Activated effector memory CD4-positive, alpha-beta T cell treated with anti-CD3 and anti-CD28 coated beads, Interleukin-2, amount 50 U/mL, for 16 hours (primary cell): Measurements from ENCODE around the gene LDLRAD1.
"Not testable (repeated sequence)": the region's sequence is repeated elsewhere in the genome, so short reads cannot be mapped to it uniquely, and the experiment has no call there.

ENCODE experiments used
- DNase-seq: peaks from one replicate; pipeline ENCODE4 v3.0.0-alpha.2; 2020

Gene LDLRAD1

GRCh38 chr1:54016343-54017282 is 1.4 kb downstream of the LDLRAD1 start:
- DNase-seq: no peak

GRCh38 chr1:54014009-54014629 is 3.9 kb downstream of the LDLRAD1 start:
- DNase-seq: no peak

DNA sequence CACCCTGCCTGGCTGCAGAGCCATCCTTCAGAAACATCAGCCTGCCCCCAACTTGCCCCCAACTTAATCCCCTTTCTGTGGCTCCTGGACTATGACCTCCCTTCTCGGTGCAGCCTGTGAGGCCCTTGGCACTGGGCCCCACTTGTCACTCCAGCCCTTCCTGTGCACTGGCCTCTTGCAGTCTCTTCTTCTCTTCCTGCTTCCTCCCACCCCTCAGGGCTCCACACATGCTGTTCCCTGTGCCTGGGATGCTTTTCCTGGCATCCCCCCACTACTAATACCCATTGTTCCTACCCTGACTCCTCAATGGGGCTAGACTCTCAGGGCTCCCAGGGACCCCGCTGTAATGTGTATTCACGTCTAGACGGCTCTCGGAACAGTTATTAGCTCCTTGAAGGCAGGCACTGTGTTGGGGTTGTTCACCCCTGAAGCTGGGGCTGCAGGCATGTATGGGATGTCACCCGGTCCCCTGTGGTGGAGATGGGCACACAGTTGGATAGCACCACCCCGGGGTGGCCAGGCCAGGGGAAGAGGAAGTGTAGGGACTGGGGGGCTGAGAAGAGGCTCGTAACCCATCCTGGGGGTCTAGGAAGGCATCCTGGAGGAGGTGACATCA is 4.5 kb downstream of the LDLRAD1 start:
- DNase-seq: no peak

GRCh38 chr1:54012863-54013262 is 5.1 kb downstream of the LDLRAD1 start:
- no peak for DNase-seq

GRCh38 chr1:54012008-54012325 is 6.0 kb downstream of the LDLRAD1 start:
- DNase-seq: no peak

GRCh38 chr1:54011316-54012007 is 6.5 kb downstream of the LDLRAD1 start:
- DNase-seq: no peak

- no peak for DNase-seq
Observed at GRCh38 chr1:54010415-54011117, 7.4 kb downstream of the LDLRAD1 start.

GRCh38 chr1:54009406-54009805 is 8.6 kb downstream of the LDLRAD1 start:
- DNase-seq: no peak

GRCh38 chr1:54008876-54009275 is 9.1 kb downstream of the LDLRAD1 start:
- no peak for DNase-seq

DNA sequence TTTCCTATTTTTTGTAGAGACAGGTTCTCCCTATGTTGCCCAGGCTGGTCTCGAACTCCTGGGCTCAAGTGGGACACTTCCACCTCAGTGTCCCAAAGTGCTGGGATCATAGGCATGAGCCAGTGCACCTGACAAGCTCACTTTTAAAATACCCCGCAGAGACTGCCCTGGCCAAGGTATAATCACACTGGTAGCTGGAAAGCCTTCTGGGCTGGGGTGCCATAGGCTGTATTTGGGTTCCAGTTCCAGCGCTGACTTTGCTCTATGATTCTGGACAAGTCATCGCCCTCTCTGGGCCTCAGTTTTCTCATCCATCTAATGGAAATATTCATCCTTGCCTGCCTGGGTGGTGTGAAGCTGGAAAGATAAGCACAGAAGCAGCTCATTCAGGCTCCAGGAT is 10.4 kb downstream of the LDLRAD1 start:
- DNase-seq: no peak

DNA sequence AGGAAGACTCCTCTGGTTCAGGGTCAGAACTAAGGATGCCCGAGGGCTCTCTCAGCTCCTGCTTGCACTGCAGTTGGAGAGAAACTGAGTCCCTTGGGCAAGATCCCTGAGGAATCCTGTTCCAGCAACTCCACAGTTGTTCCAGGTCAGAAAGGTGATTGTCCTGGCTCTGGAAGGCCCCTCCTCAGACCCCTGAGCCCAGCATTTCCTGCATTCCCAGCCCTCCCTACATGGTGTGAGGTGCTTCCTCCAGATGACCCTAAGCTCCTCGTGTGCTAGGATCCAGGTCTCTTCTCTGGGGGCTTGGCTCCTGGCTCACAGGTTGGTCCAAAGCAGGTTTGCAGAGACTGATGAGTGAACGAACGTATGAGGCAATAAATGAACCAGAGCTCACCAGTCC is 11.5 kb downstream of the LDLRAD1 start:
- DNase-seq: no peak

DNA sequence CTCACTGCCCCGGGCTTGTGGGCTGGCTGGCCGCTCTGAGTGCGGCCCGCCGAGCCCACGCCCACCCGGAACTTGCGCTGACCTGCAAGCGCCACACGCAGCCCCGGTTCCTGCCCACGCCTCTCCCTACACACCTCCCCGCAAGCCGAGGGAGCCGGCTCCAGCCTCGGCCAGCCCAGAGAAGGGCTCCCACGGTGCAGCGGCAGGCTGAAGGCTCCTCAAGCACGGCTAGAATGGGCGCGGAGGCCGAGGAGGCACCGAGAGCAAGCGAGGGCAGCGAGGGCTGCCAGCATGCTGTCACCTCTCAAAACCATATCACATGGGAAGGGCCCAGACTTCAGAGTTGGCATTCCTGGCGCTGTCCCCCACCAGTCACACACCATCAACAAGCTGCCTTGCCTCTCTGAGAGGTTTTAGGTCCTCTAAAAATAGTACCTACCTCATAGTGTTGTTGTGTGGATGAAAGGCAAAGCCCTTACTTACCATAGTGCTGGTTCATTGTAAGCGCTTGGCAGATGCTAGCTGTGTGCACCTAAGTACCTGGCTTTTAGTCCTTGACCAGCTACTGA is 13.4 kb downstream of the LDLRAD1 start:
- DNase-seq: no peak

- DNase-seq: not testable (repeated sequence)
Observed at GRCh38 chr1:54003750-54004480, 14.1 kb downstream of the LDLRAD1 start.

DNA sequence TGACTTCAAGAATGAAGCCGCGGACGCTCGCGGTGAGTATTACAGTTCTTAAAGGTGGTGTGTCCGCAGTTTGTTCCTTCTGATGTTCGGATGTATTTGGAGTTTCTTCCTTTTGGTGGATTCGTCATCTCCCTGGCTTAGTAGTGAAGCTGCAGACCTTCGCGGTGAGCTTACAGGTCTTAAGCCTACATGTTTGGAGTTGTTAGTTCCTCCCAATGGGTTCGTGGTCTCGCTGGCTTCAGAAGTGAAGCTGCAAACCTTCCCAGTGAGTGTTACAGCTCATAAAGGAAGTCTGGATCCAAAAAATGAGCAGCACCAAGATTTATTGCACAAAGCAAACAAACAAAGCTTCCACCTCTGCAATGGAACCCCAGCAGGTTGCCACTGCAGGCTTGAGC is 14.7 kb downstream of the LDLRAD1 start:
- DNase-seq: no peak

DNA sequence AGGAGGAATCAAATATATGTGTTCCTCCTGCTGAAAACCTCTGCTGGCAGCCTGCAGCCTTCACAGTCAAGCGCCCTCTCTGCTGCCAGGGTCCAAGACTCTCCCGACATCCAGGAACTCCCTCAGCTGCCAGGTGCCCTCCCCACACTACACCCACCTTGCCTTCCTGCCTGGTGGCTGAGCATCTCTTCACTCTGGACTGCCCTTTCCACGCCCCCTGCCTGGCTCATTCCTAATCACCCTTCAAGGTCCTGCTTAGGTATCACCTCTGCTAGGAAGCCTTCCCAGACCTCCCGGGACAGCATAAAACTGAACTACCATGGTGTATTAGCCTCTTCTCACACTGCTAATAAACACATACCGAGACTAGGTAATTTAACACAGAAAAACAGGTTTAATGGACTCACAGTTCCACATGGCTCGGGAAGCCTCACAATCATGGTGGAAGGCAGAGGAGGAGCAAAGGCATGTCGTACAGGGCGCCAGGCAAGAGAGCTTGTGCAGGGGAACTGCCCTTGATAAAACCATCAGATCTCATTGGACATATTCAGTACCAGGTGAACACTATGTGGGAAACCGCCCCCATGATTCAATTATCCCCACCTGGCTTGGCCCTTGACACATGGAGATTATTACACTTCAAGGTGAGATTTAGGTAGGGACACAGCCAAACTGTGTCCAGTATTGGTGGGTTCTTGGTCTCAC is 15.3 kb downstream of the LDLRAD1 start:
- DNase-seq: no peak

DNA sequence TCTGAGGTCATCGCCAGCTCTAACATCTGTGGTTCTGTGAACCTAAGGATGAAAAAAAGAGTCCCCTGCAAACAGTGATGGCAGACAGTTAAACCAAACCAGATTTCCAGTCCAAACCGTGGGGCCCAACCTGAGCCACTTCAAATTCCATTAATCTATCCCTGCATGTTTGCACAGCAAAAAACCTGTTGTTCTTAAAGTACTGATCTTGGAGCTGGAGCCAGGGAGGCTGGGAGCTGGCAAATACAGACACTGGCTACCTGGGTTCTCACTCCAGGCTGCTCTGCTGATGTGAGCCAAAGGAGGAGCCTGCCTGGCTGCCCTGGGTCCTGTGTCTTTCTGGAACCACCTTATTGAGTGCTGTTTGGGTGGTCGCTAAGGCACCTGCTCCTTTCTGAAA is 16.4 kb downstream of the LDLRAD1 start:
- no peak for DNase-seq

GRCh38 chr1:53999920-54000319 is 18.1 kb downstream of the LDLRAD1 start:
- no peak for DNase-seq

DNA sequence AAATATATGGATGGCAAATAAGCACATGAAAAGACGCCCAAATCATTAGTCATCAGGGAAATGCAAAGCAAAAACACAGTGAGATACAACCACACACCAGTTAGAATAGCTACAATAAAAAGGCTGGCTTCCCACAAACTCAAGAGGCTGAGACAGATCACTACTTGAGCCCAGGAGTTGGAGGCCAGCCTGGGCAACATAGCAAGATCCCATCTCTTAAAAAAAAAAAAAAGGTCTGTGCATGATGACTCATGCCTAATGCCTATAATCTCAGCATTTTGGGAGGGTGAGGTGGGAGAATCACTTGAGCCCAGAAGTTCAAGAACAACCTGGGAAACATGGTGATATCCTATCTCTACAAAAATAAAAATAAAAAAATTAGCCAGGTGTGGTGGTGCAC is 19.8 kb downstream of the LDLRAD1 start:
- no peak for DNase-seq

DNA sequence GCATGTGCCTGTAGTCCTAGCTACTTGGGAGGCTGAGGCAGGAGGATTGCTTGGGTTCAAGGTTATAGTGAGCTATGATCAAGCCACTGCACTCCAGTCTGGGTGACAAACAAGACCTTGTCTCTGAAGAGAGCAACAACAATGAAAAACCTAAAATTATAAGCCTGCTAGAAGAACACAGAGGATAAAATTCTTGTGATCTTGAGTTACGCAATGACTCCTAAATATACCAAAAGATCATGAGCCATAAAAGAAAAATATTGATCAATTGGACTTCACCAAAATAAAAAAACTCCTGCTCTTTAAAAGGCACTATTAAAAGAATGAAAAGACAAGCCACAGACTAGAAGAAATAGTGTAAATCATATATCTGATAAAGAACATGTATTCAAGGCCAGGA is 22.3 kb downstream of the LDLRAD1 start:
- no peak for DNase-seq

GRCh38 chr1:53994516-53994915 is 23.5 kb downstream of the LDLRAD1 start:
- DNase-seq: not testable (repeated sequence)
